Measurements from ENCODE around the gene GPRIN3.

Gene GPRIN3

DNA sequence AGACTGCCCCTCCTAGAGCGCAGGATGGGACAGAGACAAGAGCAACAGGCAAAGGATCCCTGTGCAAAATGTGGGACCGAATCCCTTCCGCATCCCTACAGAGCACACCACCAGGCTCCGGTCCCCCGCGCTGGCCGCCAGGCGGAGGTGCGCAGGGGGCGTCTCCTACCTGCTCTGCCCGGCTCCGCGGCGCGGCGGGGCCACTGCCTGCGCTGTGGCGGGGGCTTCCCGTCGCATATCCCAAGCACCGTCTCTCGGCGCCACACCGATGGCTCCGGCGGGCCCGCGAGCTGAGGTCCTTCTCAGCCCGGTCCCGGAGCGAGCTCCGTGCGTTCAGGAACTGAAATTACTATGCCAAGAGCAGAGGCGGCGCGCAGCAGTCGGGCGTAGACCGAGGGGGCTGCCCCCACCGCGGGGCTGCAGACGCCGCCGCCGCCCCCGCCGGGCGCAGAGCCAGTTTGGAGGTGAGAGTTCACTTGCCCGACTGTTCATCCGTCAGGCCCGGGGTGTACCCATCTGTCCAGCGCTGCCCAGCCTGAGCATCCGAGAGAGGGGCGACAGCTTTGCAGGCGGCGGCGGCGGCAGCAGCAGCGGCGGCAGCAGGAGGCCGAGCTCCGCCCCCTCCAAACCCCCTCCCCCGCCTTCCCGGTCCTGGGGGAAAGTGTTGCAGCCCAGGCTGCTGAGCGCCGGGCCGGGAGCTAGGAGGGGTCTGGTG, at the start of gene GPRIN3:
GPRIN3 (minus strand) TSS at position 355 of the 715 bp plus-strand sequence. CDS start 57,690 bp downstream, outside the sequence.
- DNase-seq = peak; percentile 53

DNA sequence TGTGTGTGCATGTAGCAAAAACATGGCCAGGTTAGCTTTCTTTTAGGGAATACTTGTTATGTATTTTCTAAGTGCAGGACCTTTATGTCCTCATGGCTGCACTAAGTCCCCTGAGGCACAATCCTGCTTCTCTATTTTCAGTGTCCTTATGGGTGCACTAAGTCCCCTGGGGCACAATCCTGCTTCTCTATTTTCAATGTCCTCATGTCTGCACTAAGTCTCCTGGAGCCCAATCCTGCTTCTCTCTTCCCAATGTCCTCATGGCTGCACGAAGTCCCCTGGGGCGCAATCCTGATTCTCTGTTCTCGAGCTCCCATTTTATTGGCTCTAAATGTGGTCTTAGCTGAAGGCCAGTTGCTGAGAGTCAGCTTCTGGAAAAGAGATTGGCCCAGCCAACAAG, 49.7 kb upstream of the GPRIN3 start:
- DNase-seq = no peak

DNA sequence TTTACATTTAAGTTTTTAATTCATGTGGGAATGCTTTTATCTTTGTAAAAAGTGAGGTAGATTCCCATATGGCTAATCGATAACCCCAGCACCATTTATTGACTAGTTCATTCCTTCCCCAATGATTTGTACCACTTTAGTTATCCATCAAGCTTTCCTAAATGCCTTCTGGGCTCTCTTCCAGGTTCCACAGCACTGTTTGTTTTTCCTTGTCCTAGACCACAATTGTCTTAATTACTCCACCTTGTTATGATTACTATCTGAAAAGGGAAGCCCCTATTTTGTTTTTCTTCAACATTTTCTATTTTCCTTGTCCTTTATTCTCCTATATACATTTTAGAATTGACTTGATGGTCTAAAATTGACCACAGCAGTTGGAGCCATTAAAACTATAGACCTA, 48.5 kb upstream of the GPRIN3 start:
- DNase-seq = no peak

DNA sequence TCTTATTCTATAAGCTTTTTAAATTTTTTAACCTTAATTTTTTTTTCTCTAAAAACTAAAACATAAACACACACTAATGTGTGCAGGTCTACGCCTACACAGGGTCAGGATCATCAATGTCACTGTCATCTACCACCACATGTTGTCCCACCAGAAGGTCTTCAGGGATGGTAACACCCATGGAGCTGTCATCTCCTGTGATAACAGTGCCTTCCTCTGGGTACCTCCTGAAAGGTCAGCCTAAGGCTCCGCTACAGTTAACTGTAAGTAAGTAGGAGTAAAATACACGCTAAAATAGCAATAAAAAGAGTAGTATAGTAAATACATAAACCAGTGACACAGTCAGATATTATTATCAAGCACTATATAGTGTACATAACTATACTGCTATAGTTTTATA, 45.9 kb upstream of the GPRIN3 start:
- no peak for DNase-seq

DNA sequence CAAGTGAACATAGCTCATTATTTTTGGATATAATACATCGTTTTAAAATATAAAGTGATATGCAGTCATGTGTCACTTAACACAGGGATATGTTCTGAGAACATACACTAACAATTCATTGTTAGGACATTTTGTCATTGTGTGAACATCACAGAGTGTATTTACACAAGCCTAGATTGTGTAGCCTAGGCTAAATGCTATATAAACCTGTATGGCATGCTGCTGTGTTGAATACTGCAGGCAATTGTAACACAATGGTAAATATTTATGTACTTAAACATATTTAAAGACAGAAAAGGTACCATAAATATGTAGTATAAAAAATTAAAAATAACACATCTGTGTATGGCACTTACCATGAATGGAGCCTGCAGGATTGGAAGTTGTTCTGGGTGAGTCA, 44.9 kb upstream of the GPRIN3 start:
- no peak for DNase-seq

DNA sequence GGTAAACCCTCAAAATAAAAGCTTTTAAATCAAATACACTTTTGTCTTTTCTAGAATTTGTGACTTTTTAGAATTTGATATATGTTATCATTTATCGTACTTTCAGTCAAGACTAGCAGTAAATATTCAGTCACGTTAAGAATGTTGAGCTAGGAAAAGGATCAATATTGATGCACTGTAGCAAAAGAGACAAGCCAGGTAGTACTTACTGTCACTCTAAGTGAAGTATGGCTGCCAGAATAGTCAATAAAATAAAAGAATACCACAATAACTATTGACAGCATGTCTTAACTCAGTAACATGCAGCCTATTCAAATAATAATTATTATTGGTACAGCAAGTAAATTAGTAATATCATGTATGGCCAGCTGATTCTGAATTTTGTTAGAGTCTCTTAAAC, 43.6 kb upstream of the GPRIN3 start:
- no peak for DNase-seq

DNA sequence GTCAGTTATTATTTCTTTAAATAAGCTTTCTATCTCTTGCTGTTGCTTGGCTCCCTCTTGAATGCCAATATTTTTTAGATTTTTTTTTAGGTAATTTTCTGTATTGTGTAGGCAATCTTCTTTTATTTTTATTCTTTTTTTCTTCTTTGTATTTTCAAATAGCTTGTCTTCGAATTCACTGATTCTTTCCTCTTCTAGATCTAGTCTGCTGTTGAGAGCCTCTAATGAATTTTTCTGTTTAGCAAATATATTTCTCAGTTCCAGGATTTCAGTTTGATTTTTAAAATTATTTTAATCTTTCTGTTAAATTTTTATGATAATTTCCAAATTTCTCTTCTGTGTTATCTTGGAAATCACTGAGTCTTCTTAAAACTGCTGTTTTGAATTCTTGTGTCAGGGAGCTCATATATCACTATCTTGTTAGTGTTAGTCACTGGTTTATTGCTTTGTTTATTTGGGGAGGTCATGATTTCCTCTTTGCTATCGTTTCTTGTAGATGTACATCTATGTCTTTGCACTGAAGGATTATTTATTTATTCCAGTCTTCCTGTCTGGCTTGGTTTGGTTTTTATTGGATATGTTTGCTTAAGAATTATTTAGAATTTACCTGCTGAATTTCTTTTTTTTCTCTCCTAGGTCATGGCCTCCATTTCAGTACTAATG, 39.9 kb upstream of the GPRIN3 start:
- DNase-seq = no peak

DNA sequence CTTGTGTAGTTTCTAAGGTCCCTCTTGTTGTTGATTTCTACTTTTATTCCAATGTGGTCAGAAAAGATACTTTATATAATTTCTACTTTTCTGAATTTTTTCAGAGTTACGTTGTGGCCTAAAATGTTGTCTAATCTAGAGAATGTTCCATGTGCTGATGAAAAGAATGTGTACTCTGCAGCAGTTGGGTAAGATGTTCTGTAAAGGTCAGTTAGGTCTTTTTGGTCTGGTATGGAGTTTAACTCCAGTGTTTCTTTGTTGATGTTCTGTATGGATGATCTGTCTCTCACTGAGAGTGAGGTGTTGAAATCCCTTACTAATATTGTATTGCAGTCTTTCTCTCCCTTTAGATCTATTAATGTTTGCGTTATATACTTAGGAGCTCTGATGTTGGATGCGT, 37.0 kb upstream of the GPRIN3 start:
- DNase-seq = no peak

DNA sequence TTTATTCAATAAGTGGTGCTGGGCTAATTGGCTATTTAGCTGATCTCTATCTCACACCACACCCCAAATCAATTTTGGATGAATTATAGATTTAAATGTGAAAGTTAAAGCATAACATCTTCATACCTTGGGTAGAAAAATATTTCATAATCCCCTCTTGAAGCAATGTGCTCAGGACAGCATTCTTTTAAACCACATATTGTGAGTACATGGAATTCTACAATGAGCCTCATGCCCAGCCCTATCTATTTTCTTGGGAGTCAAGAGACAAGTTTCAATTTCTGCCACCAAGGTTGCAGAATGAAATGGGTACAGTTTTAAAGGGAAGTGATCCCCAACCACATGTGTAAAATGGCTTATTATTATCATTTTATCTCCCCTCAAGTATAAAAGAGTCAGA, 30.6 kb upstream of the GPRIN3 start:
- no peak for DNase-seq

DNA sequence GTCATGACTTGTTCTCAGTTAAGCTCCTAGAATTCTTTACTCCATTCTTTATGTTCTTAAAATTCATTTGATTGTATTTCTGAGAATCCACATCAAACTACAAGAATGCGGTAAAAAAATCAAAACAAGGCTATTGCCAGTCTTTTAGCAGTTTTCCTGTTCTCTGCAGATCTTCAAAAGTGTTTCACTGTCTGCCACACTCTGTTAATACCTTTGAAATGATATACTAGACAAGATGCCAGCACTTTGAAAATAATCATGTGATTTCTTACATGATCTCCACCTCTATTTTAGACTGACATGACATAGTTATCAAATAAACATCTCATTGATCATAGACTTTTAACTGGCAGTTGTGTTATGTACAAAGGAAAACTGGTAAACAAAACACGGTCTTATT, 30.1 kb upstream of the GPRIN3 start:
- no peak for DNase-seq

DNA sequence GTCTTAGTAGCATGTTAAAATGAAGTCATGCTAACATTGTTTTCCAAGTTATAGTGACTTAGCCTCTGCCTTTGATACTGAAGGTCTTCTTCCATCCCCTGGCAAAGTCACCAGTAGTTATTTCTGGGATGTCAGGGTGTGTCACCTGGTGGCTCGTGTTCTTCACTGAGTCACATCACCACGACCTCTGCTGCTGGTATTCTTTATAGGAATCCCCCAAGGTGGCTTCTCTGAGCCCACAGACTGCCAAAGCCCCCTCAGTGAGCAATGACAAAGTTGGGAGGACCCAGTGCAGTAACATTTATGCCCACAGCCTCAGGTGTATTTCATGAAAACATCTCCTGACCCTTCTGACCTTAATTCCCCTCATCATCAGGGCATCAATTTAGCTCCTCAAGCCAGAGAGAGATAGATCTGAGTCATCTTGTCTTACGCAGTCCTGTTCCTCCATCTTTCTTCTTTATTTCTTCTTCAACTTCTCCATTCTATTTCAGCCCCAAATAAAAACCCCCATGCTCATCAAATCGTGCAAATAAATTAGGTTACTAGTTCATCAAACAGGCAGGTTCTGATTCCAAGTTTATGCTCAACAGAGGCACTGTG, 29.3 kb upstream of the GPRIN3 start:
- DNase-seq = no peak

DNA sequence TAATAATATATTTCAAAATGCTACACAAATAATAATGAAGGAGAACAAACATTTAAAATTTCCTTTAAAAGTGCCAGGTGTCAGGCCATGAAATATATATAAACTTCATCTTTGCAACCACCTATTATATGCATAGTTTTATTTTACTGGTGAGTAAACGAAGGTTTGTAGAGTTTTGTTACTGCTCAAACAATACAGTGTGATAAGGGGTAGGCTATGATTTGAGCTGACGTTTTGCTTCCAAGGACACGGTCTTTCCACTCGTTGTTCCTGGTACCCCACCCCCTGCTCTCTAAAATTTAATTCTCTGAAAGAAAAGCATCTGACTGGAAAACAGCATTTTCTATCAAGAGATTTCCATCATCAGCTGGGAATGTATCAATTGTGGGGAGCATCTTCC, 27.2 kb upstream of the GPRIN3 start:
- DNase-seq = no peak

DNA sequence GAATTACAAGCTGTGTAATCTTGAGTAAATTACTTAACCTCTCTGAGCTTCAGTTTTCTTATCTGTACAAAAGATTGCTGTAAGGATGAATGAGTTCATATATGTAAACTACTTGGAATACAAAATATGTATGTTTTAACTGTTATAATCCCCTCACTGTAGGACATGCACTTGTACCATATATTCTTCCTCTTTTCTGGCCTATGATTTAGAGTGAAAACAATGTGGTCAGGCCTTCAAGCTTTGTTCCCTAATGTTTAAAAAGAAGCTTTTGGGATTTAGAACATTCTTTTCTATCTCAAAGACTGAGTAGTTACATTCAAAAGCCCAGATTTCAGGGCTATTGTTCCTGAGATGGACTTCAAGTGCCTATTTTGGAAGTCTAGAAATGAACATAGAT, 26.7 kb upstream of the GPRIN3 start:
- DNase-seq = no peak

DNA sequence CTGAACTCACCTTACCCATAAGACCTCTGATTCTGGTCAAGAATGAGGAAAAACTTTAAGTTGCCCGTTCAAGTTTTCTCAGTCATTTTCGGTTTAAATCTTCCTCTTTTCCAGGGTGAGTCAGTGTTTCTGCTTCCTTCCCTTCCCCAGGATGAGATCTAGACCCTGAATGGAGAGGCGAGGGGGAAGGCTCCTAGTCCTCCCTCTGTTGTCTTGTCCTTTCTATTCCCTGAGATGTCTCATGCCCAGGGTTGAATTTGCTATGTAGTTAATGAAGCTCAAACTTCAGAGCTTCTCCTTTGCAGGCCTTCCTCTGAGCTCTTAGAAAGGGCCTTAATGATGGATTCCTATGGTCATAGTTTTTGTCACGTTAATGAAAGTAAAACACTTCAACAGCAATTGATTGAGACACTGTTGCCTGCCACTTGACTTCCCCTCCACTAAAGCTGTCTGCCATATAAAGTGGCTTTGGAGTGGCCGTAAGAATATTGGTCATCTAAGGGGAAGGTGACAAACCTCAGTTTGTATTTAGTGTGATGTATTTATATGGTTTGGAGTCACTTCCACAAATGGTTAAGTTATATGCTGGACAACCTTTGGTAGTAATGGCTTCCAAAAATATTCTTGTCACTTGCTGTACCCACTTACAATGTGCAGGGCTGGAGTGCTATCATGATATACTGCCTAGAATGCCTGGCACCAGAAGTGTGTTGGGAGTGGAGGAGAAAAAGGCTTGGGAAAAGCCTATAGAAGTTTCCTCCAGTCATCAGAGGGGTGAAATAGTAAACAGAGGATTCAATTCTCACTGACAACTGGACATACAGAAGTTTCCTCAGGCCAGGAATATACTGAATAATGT, 24.3 kb upstream of the GPRIN3 start:
- no peak for DNase-seq

DNA sequence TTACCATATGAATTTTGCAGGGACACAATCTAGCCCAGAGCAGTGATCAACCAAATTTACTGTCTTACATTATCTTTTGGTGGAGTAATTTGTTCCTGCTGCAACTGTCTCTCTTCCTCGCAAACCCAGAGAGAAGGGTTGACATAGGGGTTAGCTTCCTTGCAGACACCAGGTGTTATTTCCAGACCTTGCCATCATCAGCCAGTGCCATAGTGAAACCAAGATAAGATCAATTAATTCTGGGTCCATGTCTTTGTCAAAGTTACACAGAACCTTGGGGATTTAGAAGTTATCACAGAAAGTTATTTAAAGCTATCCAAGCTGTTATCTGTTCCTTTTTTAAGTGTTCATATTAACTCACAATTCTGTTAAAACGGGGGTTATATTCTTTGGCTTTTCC, 23.6 kb upstream of the GPRIN3 start:
- DNase-seq = no peak

DNA sequence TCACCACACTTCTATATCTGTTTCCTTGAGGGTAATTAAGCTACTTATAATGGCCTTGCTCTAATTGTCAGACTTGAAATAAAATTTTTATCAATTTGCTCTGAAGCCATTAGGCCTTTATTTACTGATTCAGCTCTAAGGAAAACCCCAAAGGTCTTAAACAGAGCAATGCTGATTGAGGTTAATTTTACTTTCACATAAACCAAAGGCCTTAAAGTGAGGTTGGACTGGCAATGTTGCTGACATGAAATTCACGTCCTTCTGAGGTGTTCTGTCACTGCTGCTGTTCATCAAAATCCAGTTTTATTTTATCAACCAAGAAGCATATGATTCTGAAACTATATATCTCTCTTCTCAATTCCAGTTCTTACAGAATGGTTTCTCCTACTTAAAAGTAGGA, 21.7 kb upstream of the GPRIN3 start:
- DNase-seq = no peak

DNA sequence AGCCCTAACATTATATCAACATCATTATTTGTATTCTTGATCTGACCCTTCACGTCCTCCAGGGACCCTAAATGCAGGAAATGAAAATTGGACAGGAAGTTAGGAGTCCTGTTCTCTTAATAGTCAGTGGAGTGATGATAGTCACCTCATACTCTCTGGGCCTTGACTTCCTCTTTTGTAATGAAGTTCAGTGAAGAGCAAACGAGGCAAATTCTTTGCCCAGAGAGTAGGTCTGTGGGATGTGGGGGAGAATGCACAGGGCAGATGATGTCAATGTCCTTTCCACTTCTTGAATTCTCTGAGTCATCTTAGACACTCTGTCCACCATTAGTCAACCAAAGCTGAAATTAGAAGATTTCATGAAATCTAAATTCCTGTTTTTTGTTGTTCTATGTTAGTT, 17.1 kb upstream of the GPRIN3 start:
- peak; percentile 59 for DNase-seq

DNA sequence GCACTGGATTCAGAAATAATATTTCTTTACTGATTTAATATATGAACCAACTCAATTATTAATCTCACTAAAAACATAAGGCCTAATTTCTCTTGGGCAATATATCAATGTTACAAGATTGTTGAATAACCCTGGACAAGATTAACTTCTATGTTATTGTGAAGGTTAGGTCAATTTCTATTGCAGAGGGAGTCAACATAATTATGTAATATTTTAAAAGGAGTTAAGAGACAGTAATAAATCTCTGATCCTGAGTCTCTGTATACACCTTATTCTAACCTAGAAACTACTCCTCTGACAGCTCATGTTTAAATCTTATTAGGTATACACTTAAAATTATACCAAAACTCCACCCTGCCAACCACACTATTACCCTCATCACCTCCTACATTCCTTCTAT, 15.1 kb upstream of the GPRIN3 start:
- no peak for DNase-seq

DNA sequence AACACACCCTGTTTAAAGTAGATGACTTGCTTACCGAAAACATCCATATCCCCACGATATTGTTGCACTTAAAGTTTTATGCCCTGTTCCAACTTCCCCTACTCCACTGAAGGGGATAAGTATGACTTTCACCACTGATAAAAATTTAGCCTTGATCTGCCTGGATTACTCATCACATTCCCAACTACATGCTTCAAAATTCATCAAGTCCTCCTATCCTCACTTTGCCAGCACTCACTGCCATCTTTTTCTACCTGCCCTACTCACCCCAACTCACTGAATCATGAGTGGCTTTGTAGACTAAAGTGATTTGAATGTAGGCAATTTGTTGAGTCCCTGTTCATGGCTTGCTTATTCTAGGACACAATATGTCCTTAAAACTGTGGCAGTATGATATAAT, 12.2 kb upstream of the GPRIN3 start:
- DNase-seq = no peak

DNA sequence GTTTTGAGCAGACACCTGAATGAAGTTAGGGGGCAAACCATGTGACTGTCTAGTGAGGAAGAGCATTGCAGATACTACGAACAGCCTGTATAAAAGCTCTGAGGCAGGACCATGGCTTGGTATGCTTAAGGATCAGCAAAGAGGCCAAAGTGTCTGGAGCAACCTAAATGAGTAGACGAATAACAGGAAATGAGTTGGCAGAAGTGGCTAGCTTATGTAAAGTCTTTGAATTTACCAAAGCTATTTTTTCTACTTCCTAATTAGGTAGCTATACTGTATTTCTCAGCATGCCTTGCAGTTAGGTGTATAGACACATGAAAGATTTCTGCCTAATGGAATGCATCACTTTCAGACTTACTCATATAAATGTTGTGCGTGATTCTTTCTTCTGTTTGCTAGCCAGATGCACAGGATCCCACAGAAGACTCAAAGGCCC, 9.3 kb upstream of the GPRIN3 start:
- no peak for DNase-seq

DNA sequence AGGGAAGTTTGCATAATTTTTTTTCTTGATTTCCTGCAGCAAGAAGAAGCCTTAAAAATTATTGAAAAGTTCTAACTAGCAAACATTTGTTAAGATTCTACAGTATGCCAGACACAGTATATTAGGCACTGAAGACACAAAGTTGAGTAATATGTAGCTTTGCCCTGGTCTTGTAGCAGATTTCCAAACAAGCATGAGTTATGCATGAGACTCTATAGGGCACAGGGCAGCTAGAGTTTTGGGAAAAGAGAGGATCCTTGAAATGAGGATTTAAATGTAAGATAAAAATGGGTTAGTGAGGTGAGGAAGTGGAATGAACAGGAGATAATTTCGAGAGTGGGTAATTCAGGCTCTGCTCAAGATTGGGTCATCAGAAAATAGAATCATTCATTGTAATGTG, 8.6 kb upstream of the GPRIN3 start:
- no peak for DNase-seq

DNA sequence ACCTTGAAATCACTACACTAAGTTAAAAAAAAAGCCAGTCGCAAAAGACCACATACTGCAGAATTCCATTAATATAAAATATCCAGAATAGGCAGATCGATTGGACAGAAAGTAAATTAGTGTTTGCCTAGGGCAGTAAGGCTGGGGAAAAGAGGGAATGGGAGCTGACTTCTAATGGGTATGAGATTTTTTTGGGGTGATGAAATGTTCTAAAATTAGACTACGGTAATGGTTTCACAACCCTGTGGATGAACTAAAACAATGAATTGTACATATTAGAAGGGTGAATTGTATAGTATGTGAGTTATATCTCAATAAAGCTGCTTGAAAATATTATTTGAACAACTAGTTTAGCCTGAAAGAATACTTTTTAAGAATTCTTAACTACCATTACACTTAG, 6.7 kb upstream of the GPRIN3 start:
- DNase-seq = no peak

DNA sequence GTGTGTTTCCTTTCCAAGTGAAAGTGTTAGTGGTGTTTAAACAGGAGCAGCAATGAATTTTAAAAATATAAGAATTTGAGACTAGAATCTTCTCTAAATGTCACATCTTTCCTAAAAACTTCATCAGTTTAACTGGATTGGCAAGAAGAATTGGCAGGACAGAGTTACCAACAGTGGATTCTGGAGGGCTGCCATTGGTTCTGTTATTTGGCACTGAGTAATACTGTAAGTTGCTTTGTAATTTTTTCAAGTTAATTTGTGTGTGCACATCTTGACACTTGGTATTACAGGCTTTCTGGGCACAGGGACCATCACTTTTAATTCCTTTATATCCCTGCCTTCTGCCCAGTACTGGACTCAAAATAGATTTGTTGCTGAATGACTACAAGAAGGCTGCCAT, 4.5 kb upstream of the GPRIN3 start:
- no peak for DNase-seq

DNA sequence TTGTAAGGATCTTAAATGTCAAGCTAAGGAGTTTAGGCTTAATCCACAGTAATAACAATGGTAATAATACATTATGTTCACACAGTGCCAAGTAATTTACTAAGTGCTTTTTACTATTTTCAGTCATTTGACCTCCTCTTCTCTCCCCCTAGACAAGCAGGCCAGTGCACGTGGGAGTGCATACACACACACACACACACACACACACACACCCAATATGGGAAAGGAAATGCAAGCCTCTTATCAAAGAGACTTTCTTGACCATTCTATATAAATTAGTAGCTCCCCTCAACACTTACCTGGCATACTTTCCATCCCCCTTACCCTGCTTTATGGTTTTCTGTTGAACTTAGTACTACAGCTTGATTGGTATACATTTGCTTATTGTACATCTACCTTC, 3.8 kb upstream of the GPRIN3 start:
- DNase-seq = no peak

Measured in CD4-positive, alpha-beta T cell treated with Interferon gamma for 1 hour (primary cell).